Psoas muscle (tissue), 8 donors: ENCODE results near the gene TGIF1. TPM values are rescaled to one million over a fixed set of nuclear protein-coding genes. Genes with fewer than 3 reads are reported as not detected.

Experiments used
- ATAC-seq, 4 donors: fragments of 200-7000 bp; cut with Tn5 transposase; one replicate each; pipeline ENCODE4 v1.9.1; 2020; ENCODE audit warnings: moderate library complexity in 3 of 4, mild to moderate bottlenecking in 2 of 4
- DNase-seq, 2 donors: peaks; one replicate each; pipeline ENCODE4 v3.0.0-alpha.2; 2020
- H3K27ac ChIP-seq: fragments of 200-600 bp; one replicate; pipeline ENCODE4 v1.8.0; 2022
- H3K27me3 ChIP-seq, 3 donors: fragments of 200-600 bp in 1 of 3; one replicate each; pipeline versions ENCODE4 v1.6.1 to v1.8.0; 2013 to 2022; ENCODE audit warnings: low read length in 2 of 3, mild to moderate bottlenecking in 2 of 3, moderate library complexity in 1 of 3; ENCODE audit not compliant: insufficient read depth in 3 of 3
- H3K36me3 ChIP-seq, 2 donors: fragments of 200-600 bp in 1 of 2; one replicate each; pipeline versions ENCODE4 v1.6.1 to v1.8.0; 2013 to 2022; ENCODE audit warnings: low read depth in 1 of 2, mild to moderate bottlenecking in 1 of 2, moderate library complexity in 1 of 2; ENCODE audit not compliant: insufficient read depth in 1 of 2
- H3K4me1 ChIP-seq: fragments of 200-600 bp; one replicate; pipeline ENCODE4 v1.8.0; 2022
- H3K4me3 ChIP-seq: fragments of 200-600 bp; one replicate; pipeline ENCODE4 v1.8.0; 2022; ENCODE audit warnings: mild to moderate bottlenecking
- H3K9me3 ChIP-seq: fragments of 200-600 bp; one replicate; pipeline ENCODE4 v1.8.0; 2022
- CTCF ChIP-seq: fragments of 200-600 bp; IDR thresholded peaks from one replicate; pipeline ENCODE4 v1.8.0; 2022; ENCODE audit warnings: antibody characterized with exemption
- WGBS, 3 donors: extraction: QIAGEN DNeasy Blood & Tissue Kit; methylation state at CpG; one replicate each; pipeline versions ENCODE4 v1.1.6 to v1.1.7; 2013; 5-methylcytosine and 5-hydroxymethylcytosine counted together
- intact Hi-C, 2 donors: fragments of 100-400 bp; cut with DNase I; formaldehyde crosslinking; loops; one replicate each; pipeline versions ENCODE4 v1.11.0 to v1.14.2; 2022
- polyA plus RNA-seq, 3 donors: library from polyadenylated mRNA; stranded (reverse); fragments of 200-250 nt; gene quantifications; one replicate each; pipeline ENCODE4 v1.2.3, GENCODE V29; 2013
- total RNA-seq, 4 donors: library from RNA; stranded (reverse); fragmentation: NEBNext Ultra II Directional in 2 of 4; extraction: Animal tissue kit (Norgen Biotek cat#: 25700) in 2 of 4; gene quantifications; one replicate each; pipeline versions ENCODE4 v1.2.1 to v1.2.4, GENCODE V29; 2021 to 2023
- donor health status: healthy with polysubstance abuse.
- donor health status: DM: no; HTN: no; CAD: no; lungs with moderate emphysema.
- donor health status: Bipolar disorder and iron deficiency.
- donor health status: healthy.
- donor health status: DM: yes; HTN: yes; CAD: no.
- donor health status: DM: no; HTN: no; CAD: no.
- donor health status: DM: no; HTN: no; CAD: no.
- donor health status: DM: yes; HTN: yes; CAD: no.

The TGIF1 gene
- total and polyA plus RNA-seq, 7 donors = 18.2 to 200 (median 57.4) TPM

- H3K9me3 ChIP-seq = no peaks in the 10 kb centered on the region
- no peak for DNase-seq
- no peaks in the 10 kb centered on the region for H3K27me3 ChIP-seq
- no peak overlapping the region for H3K27ac ChIP-seq
- ATAC-seq = no peak
- no peaks in the 10 kb centered on the region for H3K36me3 ChIP-seq
- 0 to 40% (median 0%) methylated on average over 1 of the region's 1 CpG for WGBS, 3 donors
- no peak for TF ChIP-seq CTCF
- no peak overlapping the region for H3K4me3 ChIP-seq
- H3K4me1 ChIP-seq = no peaks in the 10 kb centered on the region
- intact Hi-C loops = no loop called here
Observed at GRCh38 chr18:3491981-3492555, 42.1 kb downstream of the TGIF1 start.

- ATAC-seq (no peak), DNase-seq (no peak)
- intact Hi-C loops = no loop called here
- Histone ChIP-seq H3K9me3 (no peaks in the 10 kb centered on the region), H3K4me3 (no peak overlapping the region), H3K27me3 (no peaks in the 10 kb centered on the region), H3K27ac (no peak overlapping the region), H3K4me1 (no peaks in the 10 kb centered on the region), H3K36me3 (no peaks in the 10 kb centered on the region)
- TF ChIP-seq CTCF = no peak
- 90 to 95% (median 93%) methylated on average over 2 of the region's 2 CpGs for WGBS, 3 donors
Observed at GRCh38 chr18:3492721-3493120, 42.7 kb downstream of the TGIF1 start.

GRCh38 chr18:3493501-3494244 is 43.7 kb downstream of the TGIF1 start:
- 68 to 76% (median 73%) methylated on average over 9 of the region's 9 CpGs for WGBS, 3 donors
- Histone ChIP-seq H3K27ac (no peak overlapping the region), H3K4me1 (no peaks in the 10 kb centered on the region), H3K36me3 (no peaks in the 10 kb centered on the region), H3K9me3 (no peaks in the 10 kb centered on the region), H3K4me3 (no peak overlapping the region), H3K27me3 (peaks cover 0 to 8% (median 0%) of the 10 kb centered on the region in 3 donors)
- DNase-seq (no peak), ATAC-seq (no peak)
- TF ChIP-seq CTCF = no peak
- intact Hi-C loops = no loop called here

- ATAC-seq = no peak
- intact Hi-C loops = no loop called here
- Histone ChIP-seq H3K9me3 (no peaks in the 10 kb centered on the region), H3K4me1 (peaks cover 2% of the 10 kb centered on the region), H3K27me3 (peaks cover 0 to 13% (median 0%) of the 10 kb centered on the region in 3 donors), H3K36me3 (no peaks in the 10 kb centered on the region), H3K4me3 (no peak overlapping the region), H3K27ac (no peak overlapping the region)
- TF ChIP-seq CTCF = no peak
- DNase-seq = no peak
- 86 to 92% (median 88%) methylated on average over 4 of the region's 4 CpGs for WGBS, 3 donors
Observed at GRCh38 chr18:3494245-3494526, 44.2 kb downstream of the TGIF1 start.

- H3K27ac ChIP-seq = no peak overlapping the region
- DNase-seq (no peak), ATAC-seq (no peak)
- no peaks in the 10 kb centered on the region for H3K36me3 ChIP-seq
- no peak for TF ChIP-seq CTCF
- peaks cover 5% of the 10 kb centered on the region for H3K4me1 ChIP-seq
- intact Hi-C loops = no loop called here
- no peak overlapping the region for H3K4me3 ChIP-seq
- WGBS, 3 donors = 88 to 93% (median 92%) methylated on average over 5 of the region's 5 CpGs
- no peaks in the 10 kb centered on the region for H3K9me3 ChIP-seq
- peaks cover 0 to 17% (median 2%) of the 10 kb centered on the region in 3 donors for H3K27me3 ChIP-seq
Observed at GRCh38 chr18:3494569-3494968, 44.6 kb downstream of the TGIF1 start.
